ENCODE measurements around the gene SRP19. TPM values are rescaled to one million over a fixed set of nuclear protein-coding genes. Genes with fewer than 3 reads are reported as not detected.

SRP19 gene
- total and polyA plus RNA-seq, 10 of the 15 experiments (the other 5 are each of a cell fraction or from before 2014, with no cell fraction given) = 43.4 to 379 (median 156) TPM

DNA sequence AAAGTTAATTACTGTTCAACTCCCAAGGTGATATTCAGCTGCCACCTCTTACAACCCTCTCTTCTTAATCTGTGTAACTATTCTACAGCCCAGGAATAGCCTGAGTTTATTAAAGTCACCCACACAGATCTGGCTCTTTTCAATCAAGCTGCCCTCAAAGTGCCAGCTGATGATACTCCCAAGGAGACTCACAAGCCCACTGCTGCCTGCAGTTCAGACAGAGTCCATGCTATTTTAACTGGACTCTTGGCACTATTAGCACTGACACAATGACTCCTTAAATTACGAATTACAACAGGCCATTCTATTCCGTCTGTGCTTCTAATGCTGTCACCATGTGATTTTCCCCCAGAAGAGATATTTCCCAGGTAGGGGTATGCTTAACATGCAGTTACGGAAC lies 34.6 kb downstream of the SRP19 start (continued):
- no peak for TF ChIP-seq IRF5 (IDR thresholded peaks at IDR 0.05; ENCODE audit: borderline replicate concordance)
- TF ChIP-seq MLLT1 (IDR thresholded peaks at IDR 0.05) = no peak
- no peak for TF ChIP-seq TBL1XR1 (IDR thresholded peaks at IDR 0.05; ENCODE audit: low read depth, low read length)
- no peak for TF ChIP-seq HDGF (IDR thresholded peaks at IDR 0.05)
- TF ChIP-seq SREBF2 (IDR thresholded peaks at IDR 0.05; ENCODE audit: low read length) = no peak
- TF ChIP-seq REST (IDR thresholded peaks at IDR 0.05; ENCODE audit: low read depth, low read length) = no peak
- no peak for TF ChIP-seq BHLHE40 (IDR thresholded peaks at IDR 0.05; ENCODE audit: borderline replicate concordance in 1 of 2, low read depth in 2 of 2, low read length in 1 of 2)
- no peak for TF ChIP-seq CHD2 (IDR thresholded peaks at IDR 0.05; ENCODE audit: borderline replicate concordance, low read depth, low read length)
- TF ChIP-seq STAT1 (conservative IDR thresholded peaks at IDR 0.05) = no peak
- TF ChIP-seq SPI1 (IDR thresholded peaks at IDR 0.05; ENCODE audit: borderline replicate concordance, insufficient read depth, low read depth, low read length) = no peak
- TF ChIP-seq, protein P1, sequence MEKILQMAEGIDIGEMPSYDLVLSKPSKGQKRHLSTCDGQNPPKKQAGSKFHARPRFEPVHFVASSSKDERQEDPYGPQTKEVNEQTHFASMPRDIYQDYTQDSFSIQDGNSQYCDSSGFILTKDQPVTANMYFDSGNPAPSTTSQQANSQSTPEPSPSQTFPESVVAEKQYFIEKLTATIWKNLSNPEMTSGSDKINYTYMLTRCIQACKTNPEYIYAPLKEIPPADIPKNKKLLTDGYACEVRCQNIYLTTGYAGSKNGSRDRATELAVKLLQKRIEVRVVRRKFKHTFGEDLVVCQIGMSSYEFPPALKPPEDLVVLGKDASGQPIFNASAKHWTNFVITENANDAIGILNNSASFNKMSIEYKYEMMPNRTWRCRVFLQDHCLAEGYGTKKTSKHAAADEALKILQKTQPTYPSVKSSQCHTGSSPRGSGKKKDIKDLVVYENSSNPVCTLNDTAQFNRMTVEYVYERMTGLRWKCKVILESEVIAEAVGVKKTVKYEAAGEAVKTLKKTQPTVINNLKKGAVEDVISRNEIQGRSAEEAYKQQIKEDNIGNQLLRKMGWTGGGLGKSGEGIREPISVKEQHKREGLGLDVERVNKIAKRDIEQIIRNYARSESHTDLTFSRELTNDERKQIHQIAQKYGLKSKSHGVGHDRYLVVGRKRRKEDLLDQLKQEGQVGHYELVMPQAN (conservative IDR thresholded peaks at IDR 0.05) = no peak

Measured in GM12878 (cell line).